Ureter (tissue), 1 donor: ENCODE results near the gene ASIC3. TPM values are rescaled to one million over a fixed set of nuclear protein-coding genes. Genes with fewer than 3 reads are reported as not detected.

Experiments used
- DNase-seq: peaks from one replicate; pipeline ENCODE4 v3.0.0-alpha.2; 2020; ENCODE audit warnings: low spot score
- total RNA-seq: library from RNA; stranded (reverse); gene quantifications from one replicate; pipeline ENCODE4 v1.2.4, GENCODE V29; 2023
- donor health status: DM: yes; HTN: yes; CAD: no.

The ASIC3 gene
- total RNA-seq, 1 donor from 2014 or later = 0.34 TPM

GRCh38 chr7:151085691-151086620 lies 37.6 kb downstream of the ASIC3 start, which contains the start of gene AGAP3:
Gene AGAP3, plus strand, starts transcription at chr7:151086475. Its CDS starts 267 bp downstream, at chr7:151086742.
- peak; percentile 84 for DNase-seq

- DNase-seq = no peak
Measured at GRCh38 chr7:151086802-151087244, 38.5 kb downstream of the ASIC3 start.

- DNase-seq = no peak
Measured at GRCh38 chr7:151087245-151088018, 39.1 kb downstream of the ASIC3 start.

- DNase-seq = no peak
Measured at GRCh38 chr7:151088019-151088855, 39.9 kb downstream of the ASIC3 start.

- DNase-seq = no peak
Measured at GRCh38 chr7:151088856-151089699, 40.7 kb downstream of the ASIC3 start.

- no peak for DNase-seq
Measured at GRCh38 chr7:151089893-151090730, 41.8 kb downstream of the ASIC3 start.

- DNase-seq = no peak
Measured at GRCh38 chr7:151091003-151091402, 42.7 kb downstream of the ASIC3 start.

GRCh38 chr7:151091431-151091830 lies 43.1 kb downstream of the ASIC3 start:
- DNase-seq = no peak

- no peak for DNase-seq
Measured at GRCh38 chr7:151091988-151092387, 43.7 kb downstream of the ASIC3 start.

GRCh38 chr7:151093748-151094147 lies 45.4 kb downstream of the ASIC3 start:
- no peak for DNase-seq

- DNase-seq = no peak
Measured at GRCh38 chr7:151094675-151095074, 46.3 kb downstream of the ASIC3 start.

GRCh38 chr7:151095123-151095797 lies 46.9 kb downstream of the ASIC3 start:
- DNase-seq = no peak

GRCh38 chr7:151095828-151096475 lies 47.6 kb downstream of the ASIC3 start:
- no peak for DNase-seq

GRCh38 chr7:151099486-151100211 lies 51.3 kb downstream of the ASIC3 start:
- DNase-seq = no peak

- peak; percentile 39 for DNase-seq
Measured at GRCh38 chr7:151100921-151101320, 52.6 kb downstream of the ASIC3 start.

GRCh38 chr7:151101621-151102396 lies 53.5 kb downstream of the ASIC3 start:
- peak; percentile 39 for DNase-seq
